ENCODE results near the gene KLK15.

DNA sequence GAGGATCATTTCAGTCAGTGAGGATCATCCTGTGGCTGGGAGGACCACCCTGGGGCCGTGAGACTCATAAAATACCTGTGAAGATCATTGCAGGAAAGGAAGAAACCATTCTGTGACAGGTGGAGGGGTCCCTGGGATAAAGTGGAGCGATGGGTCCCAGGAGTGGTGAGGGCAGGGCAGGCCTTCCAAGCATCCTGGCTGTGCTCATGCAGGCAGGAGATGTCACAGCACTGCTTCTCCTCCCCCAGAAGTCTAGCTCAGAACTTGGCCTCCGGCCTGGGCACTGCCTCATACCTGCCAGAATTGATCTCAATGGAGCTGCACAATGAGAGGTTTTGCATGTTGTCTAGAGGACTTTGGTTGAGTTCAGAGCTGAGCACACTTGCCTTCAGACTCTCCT is 20.9 kb downstream of the KLK15 start:
- TF ChIP-seq CTCF (IDR thresholded peaks at IDR 0.05) (no peak), POLR2A (IDR thresholded peaks at IDR 0.05) (no peak)
